Liver (tissue), 9 donors: ENCODE results near the gene RAD51B. TPM values are rescaled to one million over a fixed set of nuclear protein-coding genes. Genes with fewer than 3 reads are reported as not detected.

ENCODE experiments used
- DNase-seq: peaks from one replicate; pipeline ENCODE4 v3.0.0-alpha.2; 2017; ENCODE audit warnings: low spot score
- H3K27ac ChIP-seq, 2 donors: one replicate each; pipeline ENCODE4 v1.7.0; 2013; ENCODE audit warnings: inconsistent platforms in 2 of 2, low read length in 2 of 2, control low read depth in 1 of 2, low read depth in 1 of 2, mild to moderate bottlenecking in 1 of 2
- H3K27me3 ChIP-seq, 4 donors: one replicate each; pipeline versions ENCODE4 v1.6.1 to v1.7.0; 2013; ENCODE audit warnings: low read length in 3 of 4, inconsistent platforms in 1 of 4, mild to moderate bottlenecking in 1 of 4, moderate library complexity in 1 of 4; ENCODE audit not compliant: control insufficient read depth in 4 of 4, insufficient read depth in 4 of 4
- H3K36me3 ChIP-seq, 4 donors: one replicate each; pipeline versions ENCODE4 v1.6.1 to v1.7.0; 2013; ENCODE audit warnings: low read length in 3 of 4, mild to moderate bottlenecking in 3 of 4, low read depth in 1 of 4, moderate library complexity in 1 of 4; ENCODE audit not compliant: control insufficient read depth in 4 of 4, insufficient read depth in 3 of 4
- H3K4me1 ChIP-seq, 4 donors: one replicate each; pipeline versions ENCODE4 v1.6.1 to v1.7.0; 2013; ENCODE audit warnings: low read length in 3 of 4, mild to moderate bottlenecking in 3 of 4, moderate library complexity in 1 of 4; ENCODE audit not compliant: control insufficient read depth in 4 of 4, insufficient read depth in 4 of 4
- H3K4me3 ChIP-seq, 3 donors: one replicate each; pipeline versions ENCODE4 v1.6.1 to v1.7.0; 2013; ENCODE audit warnings: low read length in 3 of 3, control low read depth in 1 of 3, low read depth in 1 of 3, mild to moderate bottlenecking in 1 of 3
- H3K9ac ChIP-seq, 2 donors: one replicate each; pipeline ENCODE4 v1.7.0; 2013; ENCODE audit warnings: low read length in 2 of 2, mild to moderate bottlenecking in 2 of 2, moderate library complexity in 2 of 2, control low read depth in 1 of 2, low read depth in 1 of 2
- H3K9me3 ChIP-seq, 4 donors: one replicate each; pipeline versions ENCODE4 v1.6.1 to v1.7.0; 2013; ENCODE audit warnings: low read length in 3 of 4; ENCODE audit not compliant: control insufficient read depth in 4 of 4
- EGR1 ChIP-seq, 2 donors: IDR thresholded peaks; 2 replicates each; pipeline ENCODE4 v1.6.1; 2016 to 2018; ENCODE audit warnings: antibody characterized with exemption in 2 of 2, low read depth in 2 of 2
- FOXA1 ChIP-seq: IDR thresholded peaks from 2 replicates; pipeline ENCODE4 v1.6.1; 2016; ENCODE audit warnings: antibody characterized with exemption
- FOXA2 ChIP-seq: IDR thresholded peaks from 2 replicates; pipeline ENCODE4 v1.6.1; 2016; ENCODE audit warnings: antibody characterized with exemption
- GABPA ChIP-seq, 2 donors: IDR thresholded peaks in 1 of 2; conservative IDR thresholded peaks in 1 of 2; 2 replicates each; pipeline ENCODE4 v1.6.1; 2016; ENCODE audit warnings: antibody characterized with exemption in 2 of 2, mild to moderate bottlenecking in 1 of 2, moderate library complexity in 1 of 2
- HNF4A ChIP-seq, 2 donors: conservative IDR thresholded peaks; 2 replicates each; pipeline ENCODE4 v1.6.1; 2016; ENCODE audit warnings: antibody characterized with exemption in 2 of 2, mild to moderate bottlenecking in 2 of 2
- HNF4G ChIP-seq: IDR thresholded peaks from 2 replicates; pipeline ENCODE4 v1.6.1; 2016; ENCODE audit warnings: antibody characterized with exemption
- JUND ChIP-seq, 2 donors: IDR thresholded peaks; 2 replicates each; pipeline ENCODE4 v1.6.1; 2016; ENCODE audit warnings: antibody characterized with exemption in 2 of 2
- NR2F2 ChIP-seq: IDR thresholded peaks from 2 replicates; pipeline ENCODE4 v1.6.1; 2016; ENCODE audit warnings: antibody characterized with exemption
- RAD21 ChIP-seq, 2 donors: IDR thresholded peaks; 2 replicates each; pipeline ENCODE4 v1.6.1; 2016; ENCODE audit warnings: antibody characterized with exemption in 2 of 2, mild to moderate bottlenecking in 2 of 2
- RXRA ChIP-seq, 2 donors: IDR thresholded peaks; 2 replicates each; pipeline ENCODE4 v1.6.1; 2017 to 2018; ENCODE audit warnings: antibody characterized with exemption in 2 of 2, mild to moderate bottlenecking in 1 of 2
- SP1 ChIP-seq: IDR thresholded peaks from 2 replicates; pipeline ENCODE4 v1.6.1; 2018; ENCODE audit warnings: antibody characterized with exemption, mild to moderate bottlenecking
- TAF1 ChIP-seq: conservative IDR thresholded peaks from 2 replicates; pipeline ENCODE4 v1.6.1; 2016; ENCODE audit warnings: antibody characterized with exemption, mild to moderate bottlenecking
- YY1 ChIP-seq: IDR thresholded peaks from 2 replicates; pipeline ENCODE4 v1.6.1; 2016; ENCODE audit warnings: antibody characterized with exemption, mild to moderate bottlenecking
- WGBS: extraction: QIAGEN DNeasy Blood & Tissue Kit; methylation state at CpG from one replicate; pipeline ENCODE4 v1.1.7; 2013; 5-methylcytosine and 5-hydroxymethylcytosine counted together
- polyA plus RNA-seq, 2 donors: library from polyadenylated mRNA; stranded (reverse) in 1 of 2; unstranded in 1 of 2; fragments of 200-250 nt in 1 of 2; fragments of >200 nt in 1 of 2; fragmentation: Nextera tagmentation in 1 of 2; extraction: Ambion mirVana in 1 of 2; gene quantifications; one replicate each; pipeline versions ENCODE4 v1.2.1 to v1.2.3, GENCODE V29; 2013 to 2015
- total RNA-seq, 2 donors: library from RNA; depleted of rRNA; stranded (reverse); fragments of >200 nt; gene quantifications; one replicate each; pipeline ENCODE4 v1.2.3, GENCODE V29; 2014
- TF ChIP-seq, protein P1 (sequence below): IDR thresholded peaks from 2 replicates; pipeline ENCODE4 v1.6.1; 2016; ENCODE audit warnings: antibody characterized with exemption, mild to moderate bottlenecking
- TF ChIP-seq, protein P2 (sequence below): IDR thresholded peaks from 2 replicates; pipeline ENCODE4 v1.6.1; 2016; ENCODE audit warnings: antibody characterized with exemption
- TF ChIP-seq, protein P3 (sequence below): IDR thresholded peaks from 2 replicates; pipeline ENCODE4 v1.6.1; 2016; ENCODE audit warnings: antibody characterized with exemption
- TF ChIP-seq, protein P4 (sequence below): fragments of 150-350 bp; IDR thresholded peaks from 2 replicates; pipeline ENCODE4 v1.5.1; 2017; ENCODE audit warnings: improper control_type of control experiment, low read depth, low read length; ENCODE audit not compliant: missing input control
- TF ChIP-seq, protein P5 (sequence below): IDR thresholded peaks from 2 replicates; pipeline ENCODE4 v1.6.1; 2016; ENCODE audit warnings: antibody characterized with exemption
- donor health status: healthy.
- donor health status: healthy.
- donor health status: healthy.
- donor health status: healthy.
- donor health status: healthy.

The RAD51B gene
- total and polyA plus RNA-seq, 4 donors = 0.81 to 12.9 (median 2.4) TPM

DNA sequence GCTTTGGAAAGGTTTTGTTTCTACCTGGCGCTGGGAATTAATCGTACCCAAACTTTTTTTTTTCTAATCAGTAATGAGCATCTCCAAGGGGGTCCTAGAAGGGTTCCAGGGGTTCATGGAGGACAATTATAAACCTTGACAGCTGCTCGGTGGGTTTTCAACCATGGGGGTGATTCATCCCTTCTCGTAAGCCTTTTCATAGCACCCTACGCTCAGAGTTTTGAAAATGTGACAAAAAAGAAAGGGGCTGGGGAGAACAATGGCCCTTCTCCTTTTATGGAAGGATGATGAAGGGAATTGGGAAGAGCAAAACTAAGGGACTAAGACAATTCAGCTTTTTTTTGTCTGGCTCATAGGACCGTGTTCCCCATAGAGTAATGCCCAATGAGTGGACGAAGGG lies 776.6 kb downstream of the RAD51B start:
- H3K9me3 ChIP-seq = no peaks in the 10 kb centered on the region
- no peak overlapping the region for H3K9ac ChIP-seq
- no peak overlapping the region for H3K4me3 ChIP-seq
- no peaks in the 10 kb centered on the region for H3K4me1 ChIP-seq
- H3K27me3 ChIP-seq = no peaks in the 10 kb centered on the region
- no peak overlapping the region for H3K27ac ChIP-seq
- 91% methylated on average over 7 of the region's 7 CpGs for WGBS
- DNase-seq = no peak
- H3K36me3 ChIP-seq = no peaks in the 10 kb centered on the region
- TF ChIP-seq, protein P1, sequence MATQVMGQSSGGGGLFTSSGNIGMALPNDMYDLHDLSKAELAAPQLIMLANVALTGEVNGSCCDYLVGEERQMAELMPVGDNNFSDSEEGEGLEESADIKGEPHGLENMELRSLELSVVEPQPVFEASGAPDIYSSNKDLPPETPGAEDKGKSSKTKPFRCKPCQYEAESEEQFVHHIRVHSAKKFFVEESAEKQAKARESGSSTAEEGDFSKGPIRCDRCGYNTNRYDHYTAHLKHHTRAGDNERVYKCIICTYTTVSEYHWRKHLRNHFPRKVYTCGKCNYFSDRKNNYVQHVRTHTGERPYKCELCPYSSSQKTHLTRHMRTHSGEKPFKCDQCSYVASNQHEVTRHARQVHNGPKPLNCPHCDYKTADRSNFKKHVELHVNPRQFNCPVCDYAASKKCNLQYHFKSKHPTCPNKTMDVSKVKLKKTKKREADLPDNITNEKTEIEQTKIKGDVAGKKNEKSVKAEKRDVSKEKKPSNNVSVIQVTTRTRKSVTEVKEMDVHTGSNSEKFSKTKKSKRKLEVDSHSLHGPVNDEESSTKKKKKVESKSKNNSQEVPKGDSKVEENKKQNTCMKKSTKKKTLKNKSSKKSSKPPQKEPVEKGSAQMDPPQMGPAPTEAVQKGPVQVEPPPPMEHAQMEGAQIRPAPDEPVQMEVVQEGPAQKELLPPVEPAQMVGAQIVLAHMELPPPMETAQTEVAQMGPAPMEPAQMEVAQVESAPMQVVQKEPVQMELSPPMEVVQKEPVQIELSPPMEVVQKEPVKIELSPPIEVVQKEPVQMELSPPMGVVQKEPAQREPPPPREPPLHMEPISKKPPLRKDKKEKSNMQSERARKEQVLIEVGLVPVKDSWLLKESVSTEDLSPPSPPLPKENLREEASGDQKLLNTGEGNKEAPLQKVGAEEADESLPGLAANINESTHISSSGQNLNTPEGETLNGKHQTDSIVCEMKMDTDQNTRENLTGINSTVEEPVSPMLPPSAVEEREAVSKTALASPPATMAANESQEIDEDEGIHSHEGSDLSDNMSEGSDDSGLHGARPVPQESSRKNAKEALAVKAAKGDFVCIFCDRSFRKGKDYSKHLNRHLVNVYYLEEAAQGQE = no peak
- TF ChIP-seq JUND (IDR thresholded peaks at IDR 0.05) (no peak), TAF1 (no peak), FOXA1 (no peak), HNF4A (conservative IDR thresholded peaks at IDR 0.05) (no peak), EGR1 (IDR thresholded peaks at IDR 0.05; ENCODE audit: low read depth in 2 of 2) (no peak), SP1 (no peak), RXRA (IDR thresholded peaks at IDR 0.05) (no peak), NR2F2 (no peak), RAD21 (IDR thresholded peaks at IDR 0.05) (no peak), YY1 (no peak), FOXA2 (no peak), GABPA (IDR thresholded peaks at IDR 0.05 in 1 of 2, conservative IDR thresholded peaks at IDR 0.05 in 1 of 2) (no peak), HNF4G (no peak)
- TF ChIP-seq, protein P2, sequence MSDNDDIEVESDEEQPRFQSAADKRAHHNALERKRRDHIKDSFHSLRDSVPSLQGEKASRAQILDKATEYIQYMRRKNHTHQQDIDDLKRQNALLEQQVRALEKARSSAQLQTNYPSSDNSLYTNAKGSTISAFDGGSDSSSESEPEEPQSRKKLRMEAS = no peak
- TF ChIP-seq, protein P3, sequence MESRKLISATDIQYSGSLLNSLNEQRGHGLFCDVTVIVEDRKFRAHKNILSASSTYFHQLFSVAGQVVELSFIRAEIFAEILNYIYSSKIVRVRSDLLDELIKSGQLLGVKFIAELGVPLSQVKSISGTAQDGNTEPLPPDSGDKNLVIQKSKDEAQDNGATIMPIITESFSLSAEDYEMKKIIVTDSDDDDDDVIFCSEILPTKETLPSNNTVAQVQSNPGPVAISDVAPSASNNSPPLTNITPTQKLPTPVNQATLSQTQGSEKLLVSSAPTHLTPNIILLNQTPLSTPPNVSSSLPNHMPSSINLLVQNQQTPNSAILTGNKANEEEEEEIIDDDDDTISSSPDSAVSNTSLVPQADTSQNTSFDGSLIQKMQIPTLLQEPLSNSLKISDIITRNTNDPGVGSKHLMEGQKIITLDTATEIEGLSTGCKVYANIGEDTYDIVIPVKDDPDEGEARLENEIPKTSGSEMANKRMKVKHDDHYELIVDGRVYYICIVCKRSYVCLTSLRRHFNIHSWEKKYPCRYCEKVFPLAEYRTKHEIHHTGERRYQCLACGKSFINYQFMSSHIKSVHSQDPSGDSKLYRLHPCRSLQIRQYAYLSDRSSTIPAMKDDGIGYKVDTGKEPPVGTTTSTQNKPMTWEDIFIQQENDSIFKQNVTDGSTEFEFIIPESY = no peak
- TF ChIP-seq, protein P4, sequence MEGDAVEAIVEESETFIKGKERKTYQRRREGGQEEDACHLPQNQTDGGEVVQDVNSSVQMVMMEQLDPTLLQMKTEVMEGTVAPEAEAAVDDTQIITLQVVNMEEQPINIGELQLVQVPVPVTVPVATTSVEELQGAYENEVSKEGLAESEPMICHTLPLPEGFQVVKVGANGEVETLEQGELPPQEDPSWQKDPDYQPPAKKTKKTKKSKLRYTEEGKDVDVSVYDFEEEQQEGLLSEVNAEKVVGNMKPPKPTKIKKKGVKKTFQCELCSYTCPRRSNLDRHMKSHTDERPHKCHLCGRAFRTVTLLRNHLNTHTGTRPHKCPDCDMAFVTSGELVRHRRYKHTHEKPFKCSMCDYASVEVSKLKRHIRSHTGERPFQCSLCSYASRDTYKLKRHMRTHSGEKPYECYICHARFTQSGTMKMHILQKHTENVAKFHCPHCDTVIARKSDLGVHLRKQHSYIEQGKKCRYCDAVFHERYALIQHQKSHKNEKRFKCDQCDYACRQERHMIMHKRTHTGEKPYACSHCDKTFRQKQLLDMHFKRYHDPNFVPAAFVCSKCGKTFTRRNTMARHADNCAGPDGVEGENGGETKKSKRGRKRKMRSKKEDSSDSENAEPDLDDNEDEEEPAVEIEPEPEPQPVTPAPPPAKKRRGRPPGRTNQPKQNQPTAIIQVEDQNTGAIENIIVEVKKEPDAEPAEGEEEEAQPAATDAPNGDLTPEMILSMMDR = no peak
- TF ChIP-seq, protein P5, sequence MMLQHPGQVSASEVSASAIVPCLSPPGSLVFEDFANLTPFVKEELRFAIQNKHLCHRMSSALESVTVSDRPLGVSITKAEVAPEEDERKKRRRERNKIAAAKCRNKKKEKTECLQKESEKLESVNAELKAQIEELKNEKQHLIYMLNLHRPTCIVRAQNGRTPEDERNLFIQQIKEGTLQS = no peak
